Measurements from ENCODE around the gene MAPK10. TPM values are rescaled to one million over a fixed set of nuclear protein-coding genes. Genes with fewer than 3 reads are reported as not detected.

Gene MAPK10
- total RNA-seq, 4 donors from 2014 or later = 8.3 to 40.9 (median 23.3) TPM

GRCh38 chr4:86108834-86109233 is 251.0 kb downstream of the MAPK10 start:
- no peaks in the 10 kb centered on the region for H3K27me3 ChIP-seq
- WGBS, 2 donors (ENCODE audit: low coverage in 1 of 2) = 63 to 92% methylated on average over 2 of the region's 2 CpGs
- no peak for ATAC-seq

GRCh38 chr4:86108137-86108536 is 251.7 kb downstream of the MAPK10 start:
- H3K4me1 ChIP-seq = no peaks in the 10 kb centered on the region

More at GRCh38 chr4:86108834-86109233, 251.0 kb downstream of the MAPK10 start:
- TF ChIP-seq POLR2A (IDR thresholded peaks at IDR 0.05) = no peak
- TF ChIP-seq, protein P1, sequence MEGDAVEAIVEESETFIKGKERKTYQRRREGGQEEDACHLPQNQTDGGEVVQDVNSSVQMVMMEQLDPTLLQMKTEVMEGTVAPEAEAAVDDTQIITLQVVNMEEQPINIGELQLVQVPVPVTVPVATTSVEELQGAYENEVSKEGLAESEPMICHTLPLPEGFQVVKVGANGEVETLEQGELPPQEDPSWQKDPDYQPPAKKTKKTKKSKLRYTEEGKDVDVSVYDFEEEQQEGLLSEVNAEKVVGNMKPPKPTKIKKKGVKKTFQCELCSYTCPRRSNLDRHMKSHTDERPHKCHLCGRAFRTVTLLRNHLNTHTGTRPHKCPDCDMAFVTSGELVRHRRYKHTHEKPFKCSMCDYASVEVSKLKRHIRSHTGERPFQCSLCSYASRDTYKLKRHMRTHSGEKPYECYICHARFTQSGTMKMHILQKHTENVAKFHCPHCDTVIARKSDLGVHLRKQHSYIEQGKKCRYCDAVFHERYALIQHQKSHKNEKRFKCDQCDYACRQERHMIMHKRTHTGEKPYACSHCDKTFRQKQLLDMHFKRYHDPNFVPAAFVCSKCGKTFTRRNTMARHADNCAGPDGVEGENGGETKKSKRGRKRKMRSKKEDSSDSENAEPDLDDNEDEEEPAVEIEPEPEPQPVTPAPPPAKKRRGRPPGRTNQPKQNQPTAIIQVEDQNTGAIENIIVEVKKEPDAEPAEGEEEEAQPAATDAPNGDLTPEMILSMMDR (IDR thresholded peaks at IDR 0.05) = no peak
- H3K27ac ChIP-seq = no peak overlapping the region
- H3K4me1 ChIP-seq = no peaks in the 10 kb centered on the region
- H3K9me3 ChIP-seq = peaks cover 0 to 23% (median 0%) of the 10 kb centered on the region in 3 donors
- H3K4me3 ChIP-seq = no peak overlapping the region
- no peaks in the 10 kb centered on the region for H3K36me3 ChIP-seq

DNA sequence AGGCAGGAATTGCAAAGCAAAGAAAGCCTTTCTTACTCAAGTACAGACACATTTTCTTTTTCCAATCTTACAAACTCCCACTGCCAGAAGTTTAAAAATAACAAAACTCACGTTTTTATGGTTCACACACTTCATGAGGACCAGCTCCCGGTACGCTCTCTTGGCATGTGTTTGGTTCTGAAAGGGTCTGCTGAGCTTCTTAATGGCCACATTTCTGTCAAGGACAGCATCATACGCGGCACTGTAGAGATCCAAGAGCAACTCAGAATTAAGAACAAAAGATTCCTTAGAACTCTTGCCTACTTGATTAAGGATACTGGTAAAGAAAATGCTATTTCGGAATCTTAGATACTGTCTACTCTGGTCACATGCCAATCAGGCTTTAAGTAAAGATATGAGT is 252.7 kb downstream of the MAPK10 start:
- no peaks in the 10 kb centered on the region for H3K4me1 ChIP-seq
- ATAC-seq = no peak
- H3K27me3 ChIP-seq = no peaks in the 10 kb centered on the region
- H3K27ac ChIP-seq = no peak overlapping the region
- 44 to 73% methylated on average over 6 of the region's 6 CpGs for WGBS, 2 donors (ENCODE audit: low coverage in 1 of 2)
- peaks cover 0 to 19% (median 0%) of the 10 kb centered on the region in 3 donors for H3K9me3 ChIP-seq
- TF ChIP-seq, protein P1 (IDR thresholded peaks at IDR 0.05) = no peak
- TF ChIP-seq POLR2AphosphoS5 (IDR thresholded peaks at IDR 0.05) = no peak
- no peak for TF ChIP-seq EP300 (IDR thresholded peaks at IDR 0.05)
- TF ChIP-seq POLR2A (IDR thresholded peaks at IDR 0.05) = no peak
- H3K4me3 ChIP-seq = no peak overlapping the region
- no peaks in the 10 kb centered on the region for H3K36me3 ChIP-seq

More at GRCh38 chr4:86108137-86108536, 251.7 kb downstream of the MAPK10 start:
- Histone ChIP-seq H3K36me3 (no peaks in the 10 kb centered on the region), H3K4me3 (no peak overlapping the region), H3K27ac (no peak overlapping the region), H3K27me3 (no peaks in the 10 kb centered on the region), H3K9me3 (peaks cover 0 to 23% (median 0%) of the 10 kb centered on the region in 3 donors)
- no peak for TF ChIP-seq EP300 (IDR thresholded peaks at IDR 0.05)
- TF ChIP-seq, protein P1 (IDR thresholded peaks at IDR 0.05) = no peak
- TF ChIP-seq POLR2A (IDR thresholded peaks at IDR 0.05) = no peak
- no peak for TF ChIP-seq POLR2AphosphoS5 (IDR thresholded peaks at IDR 0.05)
- 50 to 79% methylated on average over 1 of the region's 1 CpG for WGBS, 2 donors (ENCODE audit: low coverage in 1 of 2)
- no peak for ATAC-seq

GRCh38 chr4:86106475-86106874 is 253.4 kb downstream of the MAPK10 start:
- Histone ChIP-seq H3K9me3 (peaks cover 0 to 13% (median 0%) of the 10 kb centered on the region in 3 donors), H3K4me3 (no peak overlapping the region), H3K27me3 (no peaks in the 10 kb centered on the region), H3K4me1 (no peaks in the 10 kb centered on the region), H3K36me3 (no peaks in the 10 kb centered on the region), H3K27ac (no peak overlapping the region)
- TF ChIP-seq POLR2A (IDR thresholded peaks at IDR 0.05) (no peak), POLR2AphosphoS5 (IDR thresholded peaks at IDR 0.05) (no peak), EP300 (IDR thresholded peaks at IDR 0.05) (no peak)
- TF ChIP-seq, protein P1 (IDR thresholded peaks at IDR 0.05) = no peak
- WGBS, 2 donors (ENCODE audit: low coverage in 1 of 2) = 73 to 95% methylated on average over 2 of the region's 2 CpGs
- ATAC-seq = no peak

DNA sequence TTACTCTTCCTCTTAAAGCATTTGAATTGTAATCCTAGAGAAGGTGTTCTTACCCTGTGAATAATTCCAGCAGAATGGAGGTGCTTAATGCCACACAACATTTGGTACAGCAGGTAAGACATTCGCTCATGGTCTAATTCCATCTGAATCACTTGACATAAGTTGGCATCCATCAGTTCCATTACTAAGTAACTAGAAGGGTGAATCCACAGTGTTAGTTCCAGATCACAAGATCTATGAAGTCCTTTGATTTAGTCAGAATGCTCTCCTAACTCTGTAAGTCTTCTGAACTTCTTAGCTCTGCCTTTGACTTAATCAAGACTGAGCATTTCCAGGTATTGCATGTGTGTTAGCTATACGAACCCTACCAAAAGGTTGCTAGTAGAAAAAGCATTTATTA is 258.0 kb downstream of the MAPK10 start:
- TF ChIP-seq POLR2AphosphoS5 (IDR thresholded peaks at IDR 0.05) (no peak), POLR2A (IDR thresholded peaks at IDR 0.05) (no peak), EP300 (IDR thresholded peaks at IDR 0.05) (no peak)
- TF ChIP-seq, protein P1 (IDR thresholded peaks at IDR 0.05) = no peak
- Histone ChIP-seq H3K27ac (no peak overlapping the region), H3K9me3 (no peaks in the 10 kb centered on the region), H3K36me3 (no peaks in the 10 kb centered on the region), H3K4me3 (no peak overlapping the region), H3K4me1 (no peaks in the 10 kb centered on the region), H3K27me3 (no peaks in the 10 kb centered on the region)
- no peak for ATAC-seq
- WGBS, 2 donors (ENCODE audit: low coverage in 1 of 2) = 83 to 93% methylated on average over 2 of the region's 2 CpGs
